Esophagus squamous epithelium (tissue), 5 donors: ENCODE measurements around the gene ATP5F1D. TPM values are rescaled to one million over a fixed set of nuclear protein-coding genes. Genes with fewer than 3 reads are reported as not detected.

Source experiments
- DNase-seq: peaks from one replicate; lab custom pipeline; 2025; lab: John Stamatoyannopoulos, UW
- H3K27ac ChIP-seq, 4 donors: fragments of 200-600 bp; sonication (generic); one replicate each; pipeline ENCODE4 v1.5.1; 2016 to 2019; ENCODE audit warnings: mild to moderate bottlenecking in 1 of 4
- H3K27me3 ChIP-seq, 4 donors: fragments of 200-600 bp; sonication (generic); 1 replicate in 3 of 4; 2 replicates in 1 of 4; pipeline versions ENCODE4 v1.5.1 to v1.6.0; 2017 to 2021; ENCODE audit warnings: antibody characterized with exemption in 1 of 4
- H3K36me3 ChIP-seq, 3 donors: fragments of 200-600 bp; sonication (generic); one replicate each; pipeline ENCODE4 v1.5.1; 2016 to 2019
- H3K4me1 ChIP-seq, 3 donors: fragments of 200-600 bp; sonication (generic); one replicate each; pipeline ENCODE4 v1.5.1; 2017 to 2019
- H3K4me3 ChIP-seq, 4 donors: fragments of 200-600 bp; sonication (generic); 1 replicate in 3 of 4; 2 replicates in 1 of 4; pipeline ENCODE4 v1.5.1; 2016 to 2019; ENCODE audit warnings: mild to moderate bottlenecking in 2 of 4, moderate library complexity in 1 of 4
- H3K9me3 ChIP-seq, 3 donors: fragments of 200-600 bp; sonication (generic); one replicate each; pipeline ENCODE4 v1.5.1; 2016 to 2019
- CTCF ChIP-seq, 6 experiments: fragments of 450-650 bp in 4 of 6; fragments of 200-600 bp in 2 of 6; sonication (generic) in 2 of 6; IDR thresholded peaks; one replicate each; pipeline ENCODE4 v1.5.1; 2016 to 2019; ENCODE audit warnings: antibody characterized with exemption in 6 of 6, mild to moderate bottlenecking in 4 of 6, moderate library complexity in 4 of 6
- POLR2A ChIP-seq, 4 donors: fragments of 450-650 bp; IDR thresholded peaks; one replicate each; pipeline ENCODE4 v1.6.1; 2017; ENCODE audit warnings: antibody characterized with exemption in 4 of 4, mild to moderate bottlenecking in 4 of 4, moderate library complexity in 3 of 4
- WGBS, 2 donors: methylation state at CpG; one replicate each; pipeline ENCODE4 v1.1.5; 2018; 5-methylcytosine and 5-hydroxymethylcytosine counted together
- intact Hi-C: fragments of 100-400 bp; cut with DNase I; formaldehyde crosslinking; loops from one replicate; pipeline ENCODE4 v1.15.0; 2022
- total RNA-seq, 4 donors: library from RNA; depleted of rRNA; stranded (reverse); fragments of >200 nt; gene quantifications; one replicate each; pipeline ENCODE4 v1.1.0, GENCODE V29; 2016
- donor health status: DM: yes; HTN: yes; CAD: no.

ATP5F1D gene
- total RNA-seq, 4 donors from 2014 or later = 83.4 to 171 (median 132) TPM

- 55 to 74% methylated on average over 26 to 32 of the region's 33 CpGs for WGBS, 2 donors
- H3K4me3 ChIP-seq = peak overlapping the region in 2 of 4 donors; percentile 81 to 95
- peaks cover 24 to 58% (median 26%) of the 10 kb centered on the region in 3 donors for H3K36me3 ChIP-seq
- no peak for TF ChIP-seq POLR2A (IDR thresholded peaks at IDR 0.05)
- TF ChIP-seq CTCF (IDR thresholded peaks at IDR 0.05) = no peak
- H3K4me1 ChIP-seq = peaks cover 69 to 85% (median 75%) of the 10 kb centered on the region in 3 donors
- no peaks in the 10 kb centered on the region for H3K27me3 ChIP-seq
- intact Hi-C loops = loop anchor here (10.0 kb wide), 1 partner anchor 132 kb away; the partner anchor contains the start of genes DAZAP1 and GAMT
- H3K9me3 ChIP-seq = no peaks in the 10 kb centered on the region
- DNase-seq = no peak
- H3K27ac ChIP-seq = peak overlapping the region; percentile 94 to 100 (median 99)
Measured at GRCh38 chr19:1272423-1273262, 31.1 kb downstream of the ATP5F1D start.

DNA sequence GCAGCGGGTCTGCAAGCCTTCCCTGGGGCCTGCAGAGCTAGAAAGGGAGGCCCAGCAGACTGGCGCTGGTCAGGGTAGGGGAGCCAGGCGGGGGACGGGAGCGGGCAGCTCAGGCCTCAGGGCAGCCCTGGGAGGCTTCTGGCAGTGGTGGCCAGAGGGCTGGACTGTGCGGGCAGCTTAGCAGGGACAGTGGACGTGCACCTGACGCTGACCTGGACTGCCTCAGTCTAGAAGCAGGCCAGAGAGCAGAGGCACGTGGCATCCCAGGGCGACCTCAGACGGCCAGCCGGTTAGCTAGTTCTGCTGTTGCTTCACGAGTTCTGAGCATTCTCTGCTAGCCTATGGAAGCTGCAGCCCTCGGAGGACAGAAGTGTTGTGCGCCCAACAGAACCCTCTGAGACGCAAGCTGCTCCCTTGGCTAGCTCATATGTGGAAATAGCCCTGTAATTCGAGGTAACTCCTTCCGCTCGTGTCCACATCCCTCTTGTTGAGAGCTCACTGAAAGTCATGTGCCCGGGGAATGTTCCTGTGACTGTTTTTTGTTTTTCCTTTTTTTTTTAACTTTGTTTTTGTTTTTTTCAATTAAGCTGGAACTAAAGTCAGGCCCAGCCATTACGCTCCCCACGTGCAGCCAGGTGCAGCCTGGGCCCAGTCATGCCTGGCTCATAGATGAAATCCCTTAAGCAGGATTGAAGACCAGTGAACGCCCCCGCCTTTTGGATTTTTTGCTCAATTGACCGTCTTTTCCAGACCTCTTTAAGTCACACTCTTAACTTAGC lies 31.9 kb downstream of the ATP5F1D start:
- Histone ChIP-seq H3K27ac (peak overlapping the region; percentile 94 to 99 (median 98)), H3K9me3 (no peaks in the 10 kb centered on the region), H3K4me3 (peak overlapping the region in 1 of 4 donors; percentile 86), H3K27me3 (no peaks in the 10 kb centered on the region), H3K36me3 (peaks cover 24 to 66% (median 26%) of the 10 kb centered on the region in 3 donors), H3K4me1 (peaks cover 61 to 77% (median 67%) of the 10 kb centered on the region in 3 donors)
- no peak for DNase-seq
- WGBS, 2 donors = 67 to 71% methylated on average over 10 to 17 of the region's 25 CpGs
- intact Hi-C loops = loop anchor here (10.0 kb wide), 1 partner anchor 131 kb away; the partner anchor contains the start of genes DAZAP1 and GAMT
- TF ChIP-seq CTCF (IDR thresholded peaks at IDR 0.05) (no peak), POLR2A (IDR thresholded peaks at IDR 0.05) (no peak)

GRCh38 chr19:1274081-1274851 lies 32.7 kb downstream of the ATP5F1D start:
- peaks cover 25 to 74% (median 26%) of the 10 kb centered on the region in 3 donors for H3K36me3 ChIP-seq
- 65 to 74% methylated on average over 4 to 5 of the region's 46 CpGs for whole genome bisulfite sequencing, 2 donors
- no peaks in the 10 kb centered on the region for H3K9me3 ChIP-seq
- TF ChIP-seq POLR2A (IDR thresholded peaks at IDR 0.05) (no peak), CTCF (IDR thresholded peaks at IDR 0.05) (no peak)
- peak overlapping the region in 3 of 4 donors; percentile 62 to 86 (median 79) for H3K4me3 ChIP-seq
- H3K4me1 ChIP-seq = peaks cover 57 to 72% (median 62%) of the 10 kb centered on the region in 3 donors
- H3K27me3 ChIP-seq = no peaks in the 10 kb centered on the region
- no peak for DNase-seq
- intact Hi-C loops = loop anchor here (10.0 kb wide), 1 partner anchor 131 kb away; the partner anchor contains the start of genes DAZAP1 and GAMT
- peak overlapping the region; percentile 94 to 99 (median 98) for H3K27ac ChIP-seq

DNA sequence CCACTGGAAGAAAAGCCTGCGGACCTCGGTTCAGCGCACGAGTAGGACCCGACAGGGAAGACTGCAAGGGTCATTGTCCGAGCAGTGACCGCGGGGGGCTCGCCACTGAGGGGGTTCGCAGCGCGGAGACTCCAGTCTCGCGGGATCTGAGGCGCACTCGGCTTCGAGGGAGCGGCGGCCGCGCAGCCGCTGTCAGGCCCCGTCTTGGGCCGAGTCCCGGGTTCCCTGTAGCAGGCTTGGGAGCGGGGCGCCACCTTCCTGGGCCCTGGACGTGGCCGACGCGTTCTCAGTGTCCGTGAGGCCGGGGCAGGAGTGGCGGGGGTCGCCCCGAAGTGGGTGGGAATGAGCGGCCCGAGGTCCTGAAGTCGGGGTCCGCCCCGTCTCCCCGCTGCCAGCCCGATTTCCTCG lies 33.3 kb downstream of the ATP5F1D start:
- intact Hi-C loops = loop anchor here (10.0 kb wide), 1 partner anchor 130 kb away; the partner anchor contains the start of genes DAZAP1 and GAMT
- peak overlapping the region; percentile 49 to 86 (median 70) for H3K4me3 ChIP-seq
- H3K36me3 ChIP-seq = peaks cover 26 to 80% (median 28%) of the 10 kb centered on the region in 3 donors
- WGBS, 2 donors = no CpG with 5 or more reads among the region's 44 CpGs
- H3K27me3 ChIP-seq = no peaks in the 10 kb centered on the region
- TF ChIP-seq CTCF (IDR thresholded peaks at IDR 0.05) (no peak), POLR2A (IDR thresholded peaks at IDR 0.05) (no peak)
- H3K9me3 ChIP-seq = no peaks in the 10 kb centered on the region
- peaks cover 57 to 74% (median 62%) of the 10 kb centered on the region in 3 donors for H3K4me1 ChIP-seq
- no peak for DNase-seq
- peak overlapping the region; percentile 94 to 99 (median 98) for H3K27ac ChIP-seq
